H1 (cell line): ENCODE results near the gene EHD2. TPM values are rescaled to one million over a fixed set of nuclear protein-coding genes. Genes with fewer than 3 reads are reported as not detected.
A peak's percentile ranks its signal among the peaks of the same experiment; 100 is the strongest.

ENCODE experiments used
- CTCF ChIA-PET: fragments of 300-600 bp; sonication (Branson Sonifier 250); formaldehyde crosslinking; loops from one replicate; lab custom pipeline; 2021; ENCODE audit not compliant: partially characterized antibody; lab: Charles Lee
- POLR2A ChIA-PET: fragments of 300-600 bp; sonication (Branson Sonifier 250); formaldehyde crosslinking; loops from one replicate; lab custom pipeline; 2021; ENCODE audit warnings: inconsistent platforms; ENCODE audit not compliant: partially characterized antibody; lab: Charles Lee
- DNase-seq, 2 experiments: peaks; one replicate each; pipeline versions ENCODE4 v3.0.0 to v3.0.0-alpha.2; 2010 to 2022; ENCODE audit warnings: low spot score in 2 of 2, low read depth in 1 of 2, mixed read lengths in 1 of 2
- FAIRE-seq: peaks from 2 replicates; lab custom pipeline; 2011; peaks lifted over from hg19 to GRCh38; lab: Jason Lieb, UNC
- H2AFZ ChIP-seq: 2 replicates; pipeline ENCODE4 v1.8.1; 2012; ENCODE audit warnings: low read length, inconsistent platforms
- H2AK5ac ChIP-seq: 2 replicates; pipeline ENCODE4 v1.6.1; 2013; ENCODE audit warnings: low read depth, low read length
- H2BK120ac ChIP-seq: replicated peaks from 2 replicates; pipeline ENCODE3; 2013; ENCODE audit warnings: low read depth, low read length, inconsistent platforms
- H2BK12ac ChIP-seq: 2 replicates; pipeline ENCODE4 v1.6.1; 2013; ENCODE audit warnings: low read depth, low read length
- H2BK15ac ChIP-seq: 2 replicates; pipeline ENCODE4 v1.6.1; 2013; ENCODE audit warnings: low read length
- H2BK20ac ChIP-seq: 2 replicates; pipeline ENCODE4 v1.6.1; 2013; ENCODE audit warnings: low read length
- H2BK5ac ChIP-seq: 2 replicates; pipeline ENCODE4 v1.6.1; 2013; ENCODE audit warnings: low read depth, low read length
- H3K14ac ChIP-seq: 2 replicates; pipeline ENCODE4 v1.6.1; 2013; ENCODE audit warnings: inconsistent platforms; ENCODE audit not compliant: insufficient read length
- H3K18ac ChIP-seq: 2 replicates; pipeline ENCODE4 v1.6.1; 2013; ENCODE audit warnings: low read length; ENCODE audit errors: extremely low read depth
- H3K23ac ChIP-seq: 2 replicates; pipeline ENCODE4 v1.6.1; 2013; ENCODE audit warnings: inconsistent platforms; ENCODE audit not compliant: insufficient read length
- H3K23me2 ChIP-seq: 2 replicates; pipeline ENCODE4 v1.6.1; 2013; ENCODE audit warnings: low read depth, low read length
- H3K27ac ChIP-seq: 2 replicates; pipeline ENCODE4 v1.6.1; 2011; ENCODE audit warnings: low read depth, low read length, inconsistent platforms
- H3K27me3 ChIP-seq, 4 experiments: replicated peaks in 1 of 4; 1 replicate in 1 of 4; 2 replicates in 3 of 4; pipeline versions ENCODE4 v1.6.1 to v1.8.1; 2011 to 2013; ENCODE audit warnings: low read length in 3 of 4, mild to moderate bottlenecking in 3 of 4, inconsistent platforms in 2 of 4, mixed read lengths in 2 of 4, moderate library complexity in 1 of 4; ENCODE audit not compliant: control insufficient read depth in 3 of 4, insufficient read depth in 3 of 4; ENCODE audit errors: extremely low read depth in 1 of 4
- H3K36me3 ChIP-seq, 4 experiments: 2 replicates each; pipeline versions ENCODE4 v1.6.1 to v1.8.1; 2011 to 2013; ENCODE audit warnings: mild to moderate bottlenecking in 4 of 4, low read length in 3 of 4, moderate library complexity in 2 of 4, control low read depth in 1 of 4, inconsistent platforms in 1 of 4; ENCODE audit not compliant: insufficient read depth in 4 of 4, control insufficient read depth in 2 of 4
- H3K4ac ChIP-seq: replicated peaks from 2 replicates; pipeline ENCODE3; 2013; ENCODE audit warnings: low read length, low read depth, mixed read lengths, inconsistent platforms; ENCODE audit not compliant: insufficient read length
- H3K4me1 ChIP-seq, 4 experiments: replicated peaks in 1 of 4; 1 replicate in 1 of 4; 2 replicates in 3 of 4; pipeline versions ENCODE4 v1.6.1 to v1.8.1; 2011 to 2013; ENCODE audit warnings: low read length in 3 of 4, inconsistent platforms in 2 of 4, mixed read lengths in 1 of 4; ENCODE audit not compliant: insufficient read depth in 4 of 4, control insufficient read depth in 3 of 4
- H3K4me2 ChIP-seq, 2 experiments: 2 replicates each; pipeline versions ENCODE4 v1.6.1 to v1.8.1; 2011 to 2013; ENCODE audit warnings: low read depth in 2 of 2, low read length in 2 of 2, control low read depth in 1 of 2, inconsistent platforms in 1 of 2, mild to moderate bottlenecking in 1 of 2; ENCODE audit not compliant: insufficient read depth in 1 of 2
- H3K4me3 ChIP-seq, 4 experiments: fragments of 200-600, 300-600 bp in 1 of 4; sonication (generic), shearing (Covaris generic), sonication (Bioruptor Twin) in 1 of 4; 2 replicates each; pipeline versions ENCODE4 v1.5.1 to v1.8.1; 2011 to 2016; ENCODE audit warnings: low read length in 4 of 4, low read depth in 3 of 4, control low read depth in 2 of 4, inconsistent platforms in 2 of 4, mild to moderate bottlenecking in 2 of 4, mixed read lengths in 1 of 4, moderate library complexity in 1 of 4; ENCODE audit not compliant: insufficient read depth in 2 of 4; ENCODE audit errors: extremely low read depth in 1 of 4
- H3K56ac ChIP-seq: replicated peaks from 2 replicates; pipeline ENCODE3; 2013; ENCODE audit warnings: low read depth, mild to moderate bottlenecking, mixed read lengths, low read length, inconsistent platforms; ENCODE audit not compliant: insufficient read length
- H3K79me1 ChIP-seq: 2 replicates; pipeline ENCODE4 v1.6.1; 2013; ENCODE audit warnings: low read depth, low read length, control low read depth
- H3K79me2 ChIP-seq, 2 experiments: 2 replicates each; pipeline versions ENCODE4 v1.6.1 to v1.8.1; 2012 to 2013; ENCODE audit warnings: low read length in 2 of 2, mild to moderate bottlenecking in 2 of 2, inconsistent platforms in 1 of 2; ENCODE audit not compliant: insufficient read depth in 2 of 2, control insufficient read depth in 1 of 2
- H3K9ac ChIP-seq, 4 experiments: replicated peaks in 1 of 4; 1 replicate in 1 of 4; 2 replicates in 3 of 4; pipeline versions ENCODE4 v1.6.1 to v1.8.1; 2011 to 2013; ENCODE audit warnings: low read depth in 3 of 4, low read length in 3 of 4, control low read depth in 2 of 4, mild to moderate bottlenecking in 2 of 4, moderate library complexity in 2 of 4, inconsistent platforms in 1 of 4; ENCODE audit errors: extremely low read depth in 1 of 4
- H3K9me3 ChIP-seq, 2 experiments: 2 replicates each; pipeline versions ENCODE4 v1.6.1 to v1.8.1; 2012 to 2013; ENCODE audit warnings: mild to moderate bottlenecking in 2 of 2, moderate library complexity in 2 of 2, control low read depth in 1 of 2, inconsistent platforms in 1 of 2, low read depth in 1 of 2, low read length in 1 of 2, mixed read lengths in 1 of 2; ENCODE audit not compliant: insufficient read depth in 2 of 2
- H4K20me1 ChIP-seq, 2 experiments: replicated peaks in 1 of 2; 2 replicates each; pipeline versions ENCODE3 to v1.8.1; 2011 to 2013; ENCODE audit warnings: inconsistent platforms in 2 of 2, low read length in 2 of 2, mild to moderate bottlenecking in 1 of 2; ENCODE audit not compliant: insufficient read depth in 2 of 2, control insufficient read depth in 1 of 2
- H4K5ac ChIP-seq: 2 replicates; pipeline ENCODE4 v1.6.1; 2013; ENCODE audit warnings: low read length, low read depth, mixed read lengths, inconsistent platforms; ENCODE audit not compliant: insufficient read length
- H4K8ac ChIP-seq: 2 replicates; pipeline ENCODE4 v1.8.0; 2013; ENCODE audit warnings: mild to moderate bottlenecking, moderate library complexity, low read length, inconsistent platforms; ENCODE audit not compliant: insufficient read depth; ENCODE audit errors: extremely low read depth
- H4K91ac ChIP-seq: replicated peaks from 2 replicates; pipeline ENCODE3; 2013; ENCODE audit warnings: low read length, mixed read lengths, inconsistent platforms; ENCODE audit not compliant: insufficient read length
- ASH2L ChIP-seq: fragments of 200-600, 300-600 bp; sonication (generic); IDR thresholded peaks from one replicate; pipeline ENCODE4 v1.7.1; 2017; ENCODE audit warnings: low read length
- CREB1 ChIP-seq: IDR thresholded peaks from 2 replicates; pipeline ENCODE4 v1.6.1; 2012; ENCODE audit warnings: inconsistent platforms
- CTCF ChIP-seq, 3 experiments: IDR thresholded peaks; 1 replicate in 2 of 3; 2 replicates in 1 of 3; pipeline versions ENCODE4 v1.5.1 to v1.6.1; 2011; ENCODE audit warnings: low read length in 3 of 3, mild to moderate bottlenecking in 3 of 3, inconsistent platforms in 2 of 3, low read depth in 1 of 3, moderate library complexity in 1 of 3; ENCODE audit not compliant: insufficient read depth in 1 of 3; ENCODE audit errors: control extremely low read depth in 1 of 3
- E2F6 ChIP-seq: IDR thresholded peaks from 2 replicates; pipeline ENCODE4 v1.6.1; 2012; ENCODE audit warnings: inconsistent platforms
- FOSL1 ChIP-seq: IDR thresholded peaks from 2 replicates; pipeline ENCODE4 v1.6.1; 2011; ENCODE audit warnings: mild to moderate bottlenecking, low read depth, low read length, moderate library complexity; ENCODE audit not compliant: insufficient read depth
- JUND ChIP-seq: IDR thresholded peaks from 2 replicates; pipeline ENCODE4 v1.6.1; 2011; ENCODE audit warnings: mild to moderate bottlenecking, improper control_type of control experiment, low read length
- KDM1A ChIP-seq: fragments of 200-600, 300-600 bp; sonication (generic); IDR thresholded peaks from 2 replicates; pipeline ENCODE4 v1.7.1; 2016; ENCODE audit warnings: mild to moderate bottlenecking, low read length, borderline replicate concordance
- MAFK ChIP-seq: IDR thresholded peaks from 2 replicates; pipeline ENCODE4 v1.6.1; 2012; ENCODE audit warnings: low read depth, mild to moderate bottlenecking, improper control_type of control experiment, low read length
- POLR2AphosphoS5 ChIP-seq: IDR thresholded peaks from 2 replicates; pipeline ENCODE4 v1.6.1; 2011; ENCODE audit warnings: low read depth, low read length
- TCF12 ChIP-seq: IDR thresholded peaks from 2 replicates; pipeline ENCODE4 v1.6.1; 2011; ENCODE audit warnings: low read depth, mild to moderate bottlenecking, low read length
- WGBS, 2 experiments: shearing (Covaris generic) in 1 of 2; methylation state at CpG; one replicate each; pipeline versions ENCODE4 v1.1.6 to v1.1.7; 2013 to 2015; ENCODE audit warnings: low lambda C conversion rate in 2 of 2, mixed read lengths in 2 of 2, inconsistent platforms in 1 of 2, low coverage in 1 of 2, missing lambda C conversion rate in 1 of 2; ENCODE audit not compliant: insufficient replicate concordance in 2 of 2, insufficient coverage in 1 of 2, insufficient read length in 1 of 2; ENCODE audit errors: extremely low coverage in 1 of 2, missing lambda C conversion rate in 1 of 2; 5-methylcytosine and 5-hydroxymethylcytosine counted together
- polyA plus RNA-seq, 7 experiments: library from polyadenylated mRNA; depleted of rRNA in 3 of 7; stranded (reverse) in 5 of 7; unstranded in 2 of 7; fragments of >200 nt in 5 of 7; fragments of 200-250 nt in 2 of 7; gene quantifications; 1 replicate in 5 of 7; 2 replicates in 1 of 7; 4 replicates in 1 of 7; pipeline versions ENCODE4 v1.2.1 to v1.2.3, GENCODE V29; 2011 to 2013; ENCODE audit warnings: missing spikeins in 2 of 7, mixed read lengths in 2 of 7
- total RNA-seq: library from RNA; stranded (reverse); fragmentation: NEBNext Ultra II Directional; extraction: Animal tissue kit (Norgen Biotek cat#: 25700); gene quantifications from 2 replicates; pipeline ENCODE4 v1.2.1, GENCODE V29; 2021

Gene EHD2
- total and polyA plus RNA-seq, 2 of the 8 experiments (the other 6 are each of a cell fraction or from before 2014, with no cell fraction given), result 4.5 to 14.3 TPM

- no peak overlapping the region for H3K23ac ChIP-seq
- H2AK5ac ChIP-seq, result no peak overlapping the region
- peaks cover 8 to 25% of the 10 kb centered on the region in 2 experiments for H4K20me1 ChIP-seq
- H3K27ac ChIP-seq, result no peak overlapping the region
- H3K79me1 ChIP-seq, result peaks cover 7% of the 10 kb centered on the region
- no peak overlapping the region for H3K4me3 ChIP-seq
- no peak for DNase-seq
- no peak for FAIRE-seq
- H4K8ac ChIP-seq, result no peak overlapping the region
- H3K4me1 ChIP-seq, result peaks cover 0 to 6% (median 2%) of the 10 kb centered on the region in 4 experiments; a peak in 4 of 7 replicates
- H3K4ac ChIP-seq, result no peak overlapping the region
- H3K9me3 ChIP-seq, result no peaks in the 10 kb centered on the region
- no peak overlapping the region for H2BK5ac ChIP-seq
- H3K27me3 ChIP-seq, result no peaks in the 10 kb centered on the region
- H3K4me2 ChIP-seq, result no peak overlapping the region
- no peak overlapping the region for H3K56ac ChIP-seq
- peaks cover 21 to 45% (median 37%) of the 10 kb centered on the region in 4 experiments for H3K36me3 ChIP-seq
- H3K18ac ChIP-seq, result no peak overlapping the region
- no peak overlapping the region for H2BK15ac ChIP-seq
- H4K5ac ChIP-seq, result no peak overlapping the region
- peak overlapping the region in 1 of 4 experiments; percentile 21; a peak in 1 of 7 replicates for H3K9ac ChIP-seq
- H3K23me2 ChIP-seq, result peaks cover 8% of the 10 kb centered on the region
- no peak overlapping the region for H2BK120ac ChIP-seq
- CTCF ChIA-PET, result interaction anchor here (1.0 to 3.4 kb wide), 3 partner anchors 16 to 69 kb away, joined by 3 to 32 read pairs (median 4); no protein-coding TSS in a partner anchor
- no peak overlapping the region for H2AFZ ChIP-seq
- H2BK12ac ChIP-seq, result no peak overlapping the region
- POLR2A ChIA-PET, result interaction anchor here (0.6 to 1.2 kb wide), 7 partner anchors 18 to 65 kb away, joined by 3 to 5 read pairs (median 3); partner anchors contain the start of gene NOP53
- 92% methylated on average over 9 of the region's 9 CpGs; no CpG with 5 or more reads in 1 of the 2 experiments for WGBS, 2 experiments
- no peak overlapping the region for H4K91ac ChIP-seq
- H2BK20ac ChIP-seq, result no peak overlapping the region
- peaks cover 13 to 25% of the 10 kb centered on the region in 2 experiments for H3K79me2 ChIP-seq
- no peak overlapping the region for H3K14ac ChIP-seq
- TF ChIP-seq TCF12 (no peak), ASH2L (no peak), FOSL1 (no peak), JUND (no peak), CTCF (IDR thresholded peaks at IDR 0.05; ENCODE audit: control extremely low read depth in 1 of 3, insufficient read depth in 1 of 3, low read depth in 1 of 3, low read length in 3 of 3) (no peak), CREB1 (no peak), POLR2AphosphoS5 (no peak), MAFK (no peak), KDM1A (no peak), E2F6 (no peak)
Measured at GRCh38 chr19:47781590-47782262, 68.5 kb downstream of the EHD2 start.
